ENCODE data around the gene SECISBP2L.

SECISBP2L gene

GRCh38 chr15:49062900-49063299, 16.7 kb upstream of the SECISBP2L start:
- FAIRE-seq = no peak

GRCh38 chr15:49060710-49061495, 14.7 kb upstream of the SECISBP2L start:
- FAIRE-seq (no peak), DNase-seq (ENCODE audit: extremely low spot score, insufficient read length, low read depth) (no peak)

More at GRCh38 chr15:49062900-49063299, 16.7 kb upstream of the SECISBP2L start:
- no peak for DNase-seq (ENCODE audit: extremely low spot score, insufficient read length, low read depth)

GRCh38 chr15:49059491-49059890, 13.2 kb upstream of the SECISBP2L start:
- FAIRE-seq = no peak
- DNase-seq (ENCODE audit: extremely low spot score, insufficient read length, low read depth) = no peak

- DNase-seq (ENCODE audit: extremely low spot score, insufficient read length, low read depth) (no peak), FAIRE-seq (no peak)
These were observed 12.3 kb upstream of the SECISBP2L start for GRCh38 chr15:49058559-49058958.

- FAIRE-seq (no peak), DNase-seq (ENCODE audit: extremely low spot score, insufficient read length, low read depth) (no peak)
These were observed 9.4 kb upstream of the SECISBP2L start for GRCh38 chr15:49055630-49056029.

GRCh38 chr15:49052662-49053061, 6.4 kb upstream of the SECISBP2L start:
- DNase-seq (ENCODE audit: extremely low spot score, insufficient read length, low read depth) (no peak), FAIRE-seq (no peak)

GRCh38 chr15:49047456-49047855, 1.2 kb upstream of the SECISBP2L start:
- no peak for FAIRE-seq
- no peak for DNase-seq (ENCODE audit: extremely low spot score, insufficient read length, low read depth)

GRCh38 chr15:49045751-49046219, 461 bp downstream of the SECISBP2L start:
- peak; percentile 76 for FAIRE-seq
- DNase-seq (ENCODE audit: extremely low spot score, insufficient read length, low read depth) = peak; percentile 25

GRCh38 chr15:49044766-49045606, 1.3 kb downstream of the SECISBP2L start:
- FAIRE-seq = no peak
- DNase-seq (ENCODE audit: extremely low spot score, insufficient read length, low read depth) = no peak

- FAIRE-seq = no peak
- no peak for DNase-seq (ENCODE audit: extremely low spot score, insufficient read length, low read depth)
These were observed 2.2 kb downstream of the SECISBP2L start for GRCh38 chr15:49044002-49044401.

GRCh38 chr15:49042165-49042564, 4.1 kb downstream of the SECISBP2L start:
- no peak for FAIRE-seq
- DNase-seq (ENCODE audit: extremely low spot score, insufficient read length, low read depth) = no peak

GRCh38 chr15:49041426-49041825, 4.8 kb downstream of the SECISBP2L start:
- FAIRE-seq (no peak), DNase-seq (ENCODE audit: extremely low spot score, insufficient read length, low read depth) (no peak)

- DNase-seq (ENCODE audit: extremely low spot score, insufficient read length, low read depth) (no peak), FAIRE-seq (no peak)
These were observed 6.1 kb downstream of the SECISBP2L start for GRCh38 chr15:49040151-49040550.

- FAIRE-seq (no peak), DNase-seq (ENCODE audit: extremely low spot score, insufficient read length, low read depth) (no peak)
These were observed 7.9 kb downstream of the SECISBP2L start for GRCh38 chr15:49038382-49038781.

GRCh38 chr15:49037546-49037940, 8.7 kb downstream of the SECISBP2L start:
- no peak for FAIRE-seq
- no peak for DNase-seq (ENCODE audit: extremely low spot score, insufficient read length, low read depth)

- FAIRE-seq (peak; percentile 9), DNase-seq (ENCODE audit: extremely low spot score, insufficient read length, low read depth) (no peak)
These were observed 9.3 kb downstream of the SECISBP2L start for GRCh38 chr15:49036650-49037545.

- DNase-seq (ENCODE audit: extremely low spot score, insufficient read length, low read depth) = no peak
- FAIRE-seq = no peak
These were observed 10.4 kb downstream of the SECISBP2L start for GRCh38 chr15:49035825-49036224.

GRCh38 chr15:49032601-49033145, 13.6 kb downstream of the SECISBP2L start:
- no peak for FAIRE-seq

GRCh38 chr15:49031804-49032203, 14.4 kb downstream of the SECISBP2L start:
- no peak for DNase-seq (ENCODE audit: extremely low spot score, insufficient read length, low read depth)
- no peak for FAIRE-seq

More at GRCh38 chr15:49032601-49033145, 13.6 kb downstream of the SECISBP2L start:
- no peak for DNase-seq (ENCODE audit: extremely low spot score, insufficient read length, low read depth)

- FAIRE-seq (no peak), DNase-seq (ENCODE audit: extremely low spot score, insufficient read length, low read depth) (no peak)
These were observed 19.5 kb downstream of the SECISBP2L start for GRCh38 chr15:49026700-49027099.

Data from GM18507 (cell line).